Ammon's horn (tissue), 1 donor: Measurements from ENCODE around the gene CDK9.
"Not testable (repeated sequence)": the region's sequence is repeated elsewhere in the genome, so short reads cannot be mapped to it uniquely, and the experiment has no call there.

Experiments used
- DNase-seq: peaks from one replicate; pipeline ENCODE4 v3.0.0-alpha.2; 2016; ENCODE audit warnings: low spot score

The CDK9 gene

GRCh38 chr9:127826253-127826913 lies 40.5 kb downstream of the CDK9 start:
- no peak for DNase-seq

DNA sequence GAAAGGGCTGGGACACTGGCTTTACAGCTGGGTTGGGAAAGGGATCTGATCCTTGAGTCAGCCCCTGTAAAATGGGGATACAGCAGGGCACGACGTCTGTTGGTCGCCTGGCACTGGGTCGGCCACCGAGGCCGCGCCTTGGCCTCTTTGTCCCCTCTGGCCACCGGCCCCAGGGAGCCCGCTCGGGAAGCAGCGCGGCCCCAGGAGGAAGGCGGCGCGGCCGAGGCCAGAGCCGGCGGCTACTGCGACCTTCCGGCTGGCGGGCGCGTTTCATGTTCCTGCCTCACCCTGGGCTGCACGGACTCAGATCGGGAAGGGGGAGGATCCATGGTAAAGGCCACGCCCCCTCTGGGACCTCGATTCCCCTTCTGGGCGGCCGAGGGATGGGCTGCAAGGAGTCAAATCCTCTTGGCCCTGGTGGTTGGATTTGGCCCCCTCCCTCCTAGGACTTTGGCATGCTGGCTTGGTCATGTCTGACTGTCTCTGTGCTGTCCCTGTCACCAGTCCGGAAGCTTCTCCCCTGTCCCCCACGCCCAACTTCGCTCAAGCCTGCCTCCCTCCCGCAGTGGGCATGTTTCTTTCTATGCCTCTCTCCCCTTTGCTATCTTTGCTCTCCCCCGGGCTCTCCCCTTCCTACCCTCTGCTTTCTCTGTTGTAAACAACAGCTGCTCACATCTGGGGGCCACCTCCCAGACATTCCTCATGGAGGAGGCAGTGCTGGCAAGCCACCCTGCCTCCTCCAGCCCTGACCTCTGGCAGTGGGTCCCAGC lies 42.6 kb downstream of the CDK9 start:
- peak; percentile 56 for DNase-seq

GRCh38 chr9:127829205-127829906 lies 43.5 kb downstream of the CDK9 start:
- no peak for DNase-seq

GRCh38 chr9:127832248-127832647 lies 46.4 kb downstream of the CDK9 start:
- no peak for DNase-seq

DNA sequence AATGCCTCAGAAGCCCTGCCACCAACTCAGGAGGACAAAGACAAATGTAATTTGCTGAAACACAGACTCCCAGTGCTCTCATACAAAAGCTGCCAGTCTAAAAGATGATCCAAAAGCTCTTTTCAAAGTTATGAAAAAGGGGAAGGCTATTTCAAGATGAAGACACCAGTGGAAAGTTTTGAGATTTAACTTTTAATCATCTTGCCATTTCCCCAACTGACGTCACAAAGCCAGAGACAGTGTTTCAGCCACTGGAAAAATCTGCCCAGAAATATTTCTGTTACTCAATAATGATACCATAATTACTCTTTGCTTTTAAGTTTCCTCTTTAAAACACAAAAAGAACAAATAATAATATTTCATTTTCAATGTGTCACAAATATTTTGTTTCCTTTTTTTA lies 47.7 kb downstream of the CDK9 start:
- DNase-seq: no peak

GRCh38 chr9:127835991-127836516 lies 50.2 kb downstream of the CDK9 start:
- DNase-seq: no peak

GRCh38 chr9:127836561-127836960 lies 50.7 kb downstream of the CDK9 start:
- not testable (repeated sequence) for DNase-seq

GRCh38 chr9:127837346-127837745 lies 51.5 kb downstream of the CDK9 start:
- no peak for DNase-seq

DNA sequence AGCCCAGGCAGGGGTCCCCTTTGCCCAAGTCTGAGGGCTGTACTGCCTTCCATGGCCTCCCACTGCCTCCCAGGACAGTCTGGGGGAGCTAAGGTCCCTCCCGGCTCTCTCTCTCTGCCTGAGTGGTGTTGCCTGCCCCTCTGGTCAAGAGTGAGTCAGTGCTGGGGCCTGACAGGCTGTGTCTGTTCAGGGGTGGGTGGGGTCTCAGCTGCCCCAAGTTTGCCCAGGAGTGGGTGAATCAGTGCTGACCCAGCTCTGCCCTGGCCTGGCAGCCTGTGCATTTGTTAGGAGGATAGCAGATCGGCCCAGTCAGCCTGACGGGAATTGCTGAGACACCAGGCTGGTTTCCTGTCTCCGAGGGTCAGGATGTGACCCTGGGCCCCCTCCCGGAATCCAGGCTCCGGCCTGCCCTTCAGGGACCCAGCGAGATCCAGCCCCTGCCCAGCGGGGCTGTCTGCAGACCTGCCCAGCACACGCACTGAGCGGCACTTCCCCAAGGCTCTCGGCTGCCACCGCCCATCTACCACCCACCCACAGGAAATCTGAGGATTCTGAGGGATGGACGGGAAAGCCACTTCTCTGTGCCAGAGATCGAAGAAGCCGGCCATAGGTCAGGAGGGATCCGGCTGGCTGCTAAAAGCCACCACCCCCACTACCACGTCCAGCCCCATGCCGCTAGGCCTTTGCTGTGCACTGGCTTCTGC lies 52.7 kb downstream of the CDK9 start:
- DNase-seq: no peak
